Activated T-cell treated with anti-CD3 and anti-CD28 coated beads for 1 hour (primary cell): ENCODE data around the gene SLCO2A1.

Source experiments
- DNase-seq: peaks from one replicate; pipeline ENCODE4 v3.0.0-alpha.2; 2020; ENCODE audit warnings: low read depth

The SLCO2A1 gene

GRCh38 chr3:134034005-134034785 is 4.5 kb upstream of the SLCO2A1 start:
- no peak for DNase-seq

- no peak for DNase-seq
These were observed 3.7 kb upstream of the SLCO2A1 start for GRCh38 chr3:134033315-134033996.

GRCh38 chr3:134031348-134031915 is 1.7 kb upstream of the SLCO2A1 start:
- no peak for DNase-seq

GRCh38 chr3:134030379-134031347 is 938 bp upstream of the SLCO2A1 start:
- DNase-seq: no peak

- no peak for DNase-seq
These were observed 430 bp downstream of the SLCO2A1 start for GRCh38 chr3:134029256-134029733.

- DNase-seq: no peak
These were observed 1.1 kb downstream of the SLCO2A1 start for GRCh38 chr3:134028486-134029255.

GRCh38 chr3:134027631-134028030 is 2.1 kb downstream of the SLCO2A1 start:
- no peak for DNase-seq

GRCh38 chr3:134020135-134020680 is 9.5 kb downstream of the SLCO2A1 start:
- DNase-seq: no peak

GRCh38 chr3:134018850-134019249 is 10.9 kb downstream of the SLCO2A1 start:
- no peak for DNase-seq

GRCh38 chr3:134018406-134018805 is 11.3 kb downstream of the SLCO2A1 start:
- no peak for DNase-seq

GRCh38 chr3:134017490-134017889 is 12.2 kb downstream of the SLCO2A1 start:
- no peak for DNase-seq

GRCh38 chr3:134014270-134014669 is 15.5 kb downstream of the SLCO2A1 start:
- DNase-seq: no peak

- no peak for DNase-seq
These were observed 16.4 kb downstream of the SLCO2A1 start for GRCh38 chr3:134013280-134013679.

GRCh38 chr3:134009345-134010000 is 20.3 kb downstream of the SLCO2A1 start:
- DNase-seq: no peak

- no peak for DNase-seq
These were observed 21.0 kb downstream of the SLCO2A1 start for GRCh38 chr3:134008630-134009156.

GRCh38 chr3:134007819-134008218 is 21.9 kb downstream of the SLCO2A1 start:
- no peak for DNase-seq

GRCh38 chr3:134004841-134005240 is 24.9 kb downstream of the SLCO2A1 start:
- no peak for DNase-seq

GRCh38 chr3:134003066-134003465 is 26.7 kb downstream of the SLCO2A1 start:
- no peak for DNase-seq

GRCh38 chr3:134002306-134002705 is 27.4 kb downstream of the SLCO2A1 start:
- no peak for DNase-seq

- no peak for DNase-seq
These were observed 28.5 kb downstream of the SLCO2A1 start for GRCh38 chr3:134001251-134001650.
